PC-3 (cell line): ENCODE data around the gene ATF7.

Experiments used
- EZH2 ChIP-seq: fragments of 300-600 bp; sonication (generic); IDR thresholded peaks from one replicate; pipeline ENCODE4 v1.6.1; 2017; ENCODE audit warnings: antibody characterized with exemption, mild to moderate bottlenecking, low read length; ENCODE audit not compliant: unreplicated experiment
- EZH2phosphoT487 ChIP-seq: fragments of 300-600 bp; sonication (generic); IDR thresholded peaks from 2 replicates; pipeline ENCODE4 v1.6.1; 2018; ENCODE audit warnings: mild to moderate bottlenecking, antibody characterized with exemption, low read length, borderline replicate concordance
- TF ChIP-seq, protein P1 (sequence below): fragments of 300-600 bp; sonication (generic); conservative IDR thresholded peaks from 2 replicates; pipeline ENCODE4 v1.5.1; 2017; ENCODE audit warnings: antibody characterized with exemption, low read depth, mild to moderate bottlenecking, low read length

DNA sequence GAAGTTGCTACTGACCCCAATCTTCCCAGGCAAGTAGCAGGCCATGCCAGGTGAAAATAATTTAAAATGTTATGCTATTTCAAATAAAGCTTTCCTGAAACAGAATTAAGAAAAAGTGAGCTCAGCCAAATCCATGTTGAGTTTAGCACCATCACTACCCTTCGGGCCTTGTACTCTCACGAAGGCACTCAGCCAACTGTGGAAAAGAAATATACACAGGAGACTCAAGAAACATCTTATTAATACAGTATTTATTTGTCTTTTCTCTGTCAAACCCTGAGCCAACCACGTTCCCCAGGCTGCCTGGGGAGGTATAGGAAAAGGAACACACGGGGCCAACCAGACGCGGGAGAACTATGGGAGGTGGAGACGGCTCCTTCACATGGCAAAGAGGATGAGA lies 38.8 kb upstream of the ATF7 start:
- TF ChIP-seq, protein P1, sequence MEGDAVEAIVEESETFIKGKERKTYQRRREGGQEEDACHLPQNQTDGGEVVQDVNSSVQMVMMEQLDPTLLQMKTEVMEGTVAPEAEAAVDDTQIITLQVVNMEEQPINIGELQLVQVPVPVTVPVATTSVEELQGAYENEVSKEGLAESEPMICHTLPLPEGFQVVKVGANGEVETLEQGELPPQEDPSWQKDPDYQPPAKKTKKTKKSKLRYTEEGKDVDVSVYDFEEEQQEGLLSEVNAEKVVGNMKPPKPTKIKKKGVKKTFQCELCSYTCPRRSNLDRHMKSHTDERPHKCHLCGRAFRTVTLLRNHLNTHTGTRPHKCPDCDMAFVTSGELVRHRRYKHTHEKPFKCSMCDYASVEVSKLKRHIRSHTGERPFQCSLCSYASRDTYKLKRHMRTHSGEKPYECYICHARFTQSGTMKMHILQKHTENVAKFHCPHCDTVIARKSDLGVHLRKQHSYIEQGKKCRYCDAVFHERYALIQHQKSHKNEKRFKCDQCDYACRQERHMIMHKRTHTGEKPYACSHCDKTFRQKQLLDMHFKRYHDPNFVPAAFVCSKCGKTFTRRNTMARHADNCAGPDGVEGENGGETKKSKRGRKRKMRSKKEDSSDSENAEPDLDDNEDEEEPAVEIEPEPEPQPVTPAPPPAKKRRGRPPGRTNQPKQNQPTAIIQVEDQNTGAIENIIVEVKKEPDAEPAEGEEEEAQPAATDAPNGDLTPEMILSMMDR: no peak
- TF ChIP-seq EZH2 (no peak), EZH2phosphoT487 (no peak)
